ENCODE results near the gene JAK1. TPM values are rescaled to one million over a fixed set of nuclear protein-coding genes. Genes with fewer than 3 reads are reported as not detected.

JAK1 gene
- total RNA-seq, 4 donors from 2014 or later: 59.7 to 92.7 (median 64.1) TPM

- no peak overlapping the region for H3K4me3 ChIP-seq
- H3K27me3 ChIP-seq: no peaks in the 10 kb centered on the region
- no peak overlapping the region for H3K27ac ChIP-seq
- H3K9me3 ChIP-seq: no peaks in the 10 kb centered on the region
- H3K4me1 ChIP-seq: peaks cover 0 to 29% (median 12%) of the 10 kb centered on the region in 3 donors
- TF ChIP-seq, protein P1, sequence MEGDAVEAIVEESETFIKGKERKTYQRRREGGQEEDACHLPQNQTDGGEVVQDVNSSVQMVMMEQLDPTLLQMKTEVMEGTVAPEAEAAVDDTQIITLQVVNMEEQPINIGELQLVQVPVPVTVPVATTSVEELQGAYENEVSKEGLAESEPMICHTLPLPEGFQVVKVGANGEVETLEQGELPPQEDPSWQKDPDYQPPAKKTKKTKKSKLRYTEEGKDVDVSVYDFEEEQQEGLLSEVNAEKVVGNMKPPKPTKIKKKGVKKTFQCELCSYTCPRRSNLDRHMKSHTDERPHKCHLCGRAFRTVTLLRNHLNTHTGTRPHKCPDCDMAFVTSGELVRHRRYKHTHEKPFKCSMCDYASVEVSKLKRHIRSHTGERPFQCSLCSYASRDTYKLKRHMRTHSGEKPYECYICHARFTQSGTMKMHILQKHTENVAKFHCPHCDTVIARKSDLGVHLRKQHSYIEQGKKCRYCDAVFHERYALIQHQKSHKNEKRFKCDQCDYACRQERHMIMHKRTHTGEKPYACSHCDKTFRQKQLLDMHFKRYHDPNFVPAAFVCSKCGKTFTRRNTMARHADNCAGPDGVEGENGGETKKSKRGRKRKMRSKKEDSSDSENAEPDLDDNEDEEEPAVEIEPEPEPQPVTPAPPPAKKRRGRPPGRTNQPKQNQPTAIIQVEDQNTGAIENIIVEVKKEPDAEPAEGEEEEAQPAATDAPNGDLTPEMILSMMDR (IDR thresholded peaks at IDR 0.05): no peak
- no peak for TF ChIP-seq POLR2A (IDR thresholded peaks at IDR 0.05)
- intact Hi-C loops (cut with DNase I): no loop called here
- no peaks in the 10 kb centered on the region for H3K36me3 ChIP-seq
- WGBS, 2 donors: 56 to 71% methylated on average over 7 to 8 of the region's 9 CpGs
- no peak for DNase-seq
Measured at GRCh38 chr1:64969305-64970046, 3.1 kb upstream of the JAK1 start.

DNA sequence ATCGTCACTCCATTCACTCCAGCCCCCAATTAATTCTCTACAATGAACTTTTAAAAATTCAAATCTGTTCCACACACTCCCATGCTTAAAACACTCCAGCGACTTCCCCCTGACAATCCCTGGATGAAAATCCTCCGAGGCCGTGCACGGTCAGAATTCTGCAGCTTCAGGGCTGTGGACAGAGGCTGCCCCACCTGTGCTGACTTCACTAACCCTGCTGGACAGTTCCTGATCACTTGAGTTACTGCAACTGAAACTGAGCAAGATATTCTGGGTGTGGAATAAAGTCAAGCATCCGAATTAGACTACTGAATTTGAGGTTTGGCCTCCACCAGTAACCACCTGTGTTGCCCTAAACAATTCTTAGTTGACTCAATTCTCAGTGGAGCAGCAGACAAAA is 1.0 kb upstream of the JAK1 start:
- H3K27ac ChIP-seq: peak overlapping the region in 1 of 4 donors; percentile 92
- TF ChIP-seq POLR2A (IDR thresholded peaks at IDR 0.05): no peak
- TF ChIP-seq, protein P1 (IDR thresholded peaks at IDR 0.05): no peak
- H3K9me3 ChIP-seq: no peaks in the 10 kb centered on the region
- H3K4me1 ChIP-seq: peaks cover 2 to 50% (median 17%) of the 10 kb centered on the region in 3 donors
- no peak for DNase-seq
- no peak overlapping the region for H3K4me3 ChIP-seq
- WGBS, 2 donors: 65 to 74% methylated on average over 3 to 6 of the region's 6 CpGs
- no peaks in the 10 kb centered on the region for H3K27me3 ChIP-seq
- no peaks in the 10 kb centered on the region for H3K36me3 ChIP-seq
- intact Hi-C loops (cut with DNase I): no loop called here

- peak overlapping the region; percentile 81 to 100 (median 98) for H3K4me3 ChIP-seq
- intact Hi-C loops (cut with DNase I): no loop called here
- no peaks in the 10 kb centered on the region for H3K27me3 ChIP-seq
- DNase-seq: peak; percentile 20
- TF ChIP-seq, protein P1 (IDR thresholded peaks at IDR 0.05): no peak
- no peak for TF ChIP-seq POLR2A (IDR thresholded peaks at IDR 0.05)
- no peaks in the 10 kb centered on the region for H3K9me3 ChIP-seq
- H3K4me1 ChIP-seq: peaks cover 8 to 69% (median 23%) of the 10 kb centered on the region in 3 donors
- WGBS, 2 donors: 0% methylated on average over 14 to 22 of the region's 52 CpGs
- H3K36me3 ChIP-seq: no peaks in the 10 kb centered on the region
- H3K27ac ChIP-seq: peak overlapping the region; percentile 92 to 99 (median 98)
Measured at GRCh38 chr1:64965366-64966157, 787 bp downstream of the JAK1 start.

- no peak for DNase-seq
- H3K27ac ChIP-seq: no peak overlapping the region
- no peaks in the 10 kb centered on the region for H3K27me3 ChIP-seq
- no peaks in the 10 kb centered on the region for H3K36me3 ChIP-seq
- WGBS, 2 donors: 68 to 89% methylated on average over 5 of the region's 5 CpGs
- H3K4me1 ChIP-seq: peaks cover 11 to 71% (median 23%) of the 10 kb centered on the region in 3 donors
- TF ChIP-seq POLR2A (IDR thresholded peaks at IDR 0.05): no peak
- TF ChIP-seq, protein P1 (IDR thresholded peaks at IDR 0.05): no peak
- H3K4me3 ChIP-seq: no peak overlapping the region
- no peaks in the 10 kb centered on the region for H3K9me3 ChIP-seq
- intact Hi-C loops (cut with DNase I): no loop called here
Measured at GRCh38 chr1:64963466-64963865, 2.9 kb downstream of the JAK1 start.

DNA sequence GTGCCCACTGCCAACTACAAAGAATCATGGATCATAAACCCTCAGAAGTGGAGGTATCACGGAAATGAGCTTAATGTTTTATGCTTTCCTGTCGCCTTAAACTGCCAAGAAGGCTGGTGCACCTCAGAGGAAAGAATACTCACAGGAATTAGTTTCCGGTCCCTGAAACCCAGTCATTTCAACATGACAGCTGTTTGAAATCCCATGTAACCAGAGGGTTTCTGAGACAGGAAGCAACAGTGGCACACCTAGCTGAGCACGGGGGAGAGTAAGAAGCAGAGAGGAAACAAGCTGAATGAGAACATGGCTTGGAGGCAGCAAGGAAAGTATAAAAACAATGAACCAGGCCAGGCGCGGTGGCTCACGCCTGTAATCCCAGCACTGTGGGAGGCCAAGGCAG is 3.9 kb downstream of the JAK1 start:
- Histone ChIP-seq H3K27ac (peak overlapping the region in 1 of 4 donors; percentile 6), H3K9me3 (no peaks in the 10 kb centered on the region), H3K4me3 (no peak overlapping the region), H3K36me3 (no peaks in the 10 kb centered on the region), H3K27me3 (no peaks in the 10 kb centered on the region), H3K4me1 (peaks cover 11 to 79% (median 24%) of the 10 kb centered on the region in 3 donors)
- TF ChIP-seq POLR2A (IDR thresholded peaks at IDR 0.05): no peak
- TF ChIP-seq, protein P1 (IDR thresholded peaks at IDR 0.05): no peak
- intact Hi-C loops (cut with DNase I): no loop called here
- WGBS, 2 donors: 26 to 41% methylated on average over 7 of the region's 7 CpGs
- DNase-seq: no peak
